Prostate gland (tissue), 2 donors: ENCODE data around the gene NXPE3. TPM values are rescaled to one million over a fixed set of nuclear protein-coding genes. Genes with fewer than 3 reads are reported as not detected.

Experiments used
- DNase-seq: peaks from one replicate; pipeline ENCODE4 v3.0.0-alpha.2; 2019; ENCODE audit warnings: low spot score
- H3K27ac ChIP-seq, 2 donors: fragments of 200-600 bp; sonication (generic); 2 replicates each; pipeline ENCODE4 v1.5.1; 2017 to 2019
- H3K27me3 ChIP-seq: fragments of 200-600 bp; sonication (generic); replicated peaks from 2 replicates; pipeline ENCODE4 v1.5.1; 2019; ENCODE audit not compliant: insufficient read depth
- H3K36me3 ChIP-seq, 2 donors: fragments of 200-600 bp; sonication (generic); 1 replicate in 1 of 2; 2 replicates in 1 of 2; pipeline versions ENCODE4 v1.5.1 to v1.8.1; 2017 to 2019
- H3K4me1 ChIP-seq: fragments of 200-600 bp; sonication (generic); replicated peaks from 2 replicates; pipeline ENCODE4 v1.5.1; 2019
- H3K4me3 ChIP-seq, 2 donors: fragments of 200-600 bp; sonication (generic); 2 replicates each; pipeline ENCODE4 v1.5.1; 2017 to 2019
- H3K9me3 ChIP-seq: fragments of 200-600 bp; sonication (generic); 2 replicates; pipeline ENCODE4 v1.5.1; 2017
- POLR2A ChIP-seq: fragments of 450-650 bp; IDR thresholded peaks from one replicate; pipeline ENCODE4 v1.6.1; 2016; ENCODE audit warnings: antibody characterized with exemption, mild to moderate bottlenecking
- POLR2AphosphoS5 ChIP-seq: sonication (generic); formaldehyde crosslinking; IDR thresholded peaks from one replicate; pipeline ENCODE4 v1.6.1; 2017; ENCODE audit warnings: antibody characterized with exemption
- WGBS: methylation state at CpG from one replicate; pipeline ENCODE4 v1.1.5; 2018; 5-methylcytosine and 5-hydroxymethylcytosine counted together
- intact Hi-C: fragments of 100-400 bp; cut with DNase I; formaldehyde crosslinking; loops from one replicate; pipeline ENCODE4 v1.14.2; 2022
- total RNA-seq, 2 donors: library from RNA; depleted of rRNA; stranded (reverse); fragments of >200 nt; gene quantifications; one replicate each; pipeline ENCODE4 v1.1.0, GENCODE V29; 2016
- TF ChIP-seq, protein P1 (sequence below), 4 experiments: fragments of 200-600 bp in 2 of 4; fragments of 450-650 bp in 2 of 4; sonication (generic) in 2 of 4; IDR thresholded peaks; 1 replicate in 3 of 4; 2 replicates in 1 of 4; pipeline ENCODE4 v1.5.1; 2016 to 2019; ENCODE audit warnings: antibody characterized with exemption in 4 of 4, mild to moderate bottlenecking in 2 of 4, moderate library complexity in 2 of 4

Gene NXPE3
- total RNA-seq, 2 donors from 2014 or later = 7.8 to 14.1 TPM

DNA sequence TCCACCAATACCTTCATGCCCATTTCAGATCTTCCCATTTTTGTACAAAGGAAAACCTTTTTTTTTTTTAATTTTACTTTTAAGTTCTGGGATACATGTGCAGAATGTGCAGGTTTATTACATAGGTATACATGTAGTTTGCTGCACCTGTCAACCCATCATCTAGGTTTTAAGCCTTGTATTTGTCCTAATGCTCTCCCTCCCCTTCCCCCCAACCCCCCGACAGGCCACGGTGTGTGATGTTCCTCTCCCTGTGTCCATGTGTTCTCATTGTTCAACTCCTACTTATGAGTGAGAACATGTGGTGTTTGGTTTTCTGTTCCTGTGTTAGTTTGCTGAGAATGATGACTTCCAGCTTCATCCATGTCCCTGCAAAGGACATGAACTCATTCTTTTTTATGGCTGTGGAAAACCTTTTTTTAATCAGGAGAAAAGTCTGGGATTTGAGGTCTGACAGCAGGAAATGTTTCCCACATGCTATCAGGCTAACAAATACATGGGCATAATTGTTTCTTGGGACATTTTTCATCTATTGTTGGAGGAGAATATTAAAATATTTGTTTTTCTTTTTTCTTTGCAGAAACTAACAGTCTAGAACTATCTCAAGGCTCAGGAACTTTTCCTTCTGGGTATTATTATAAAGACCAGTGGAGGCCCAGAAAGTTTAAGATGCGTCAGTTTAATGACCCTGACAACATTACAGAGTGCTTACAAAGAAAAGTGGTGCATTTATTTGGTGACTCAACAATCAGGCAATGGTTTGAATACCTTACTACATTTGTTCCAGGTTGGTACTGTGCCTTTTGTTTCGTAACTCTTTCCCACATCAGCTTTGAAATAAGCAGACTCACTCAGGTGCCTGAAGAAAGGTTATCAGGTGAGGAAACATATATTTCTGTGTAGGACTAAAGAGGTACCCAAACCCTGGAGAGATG is 37.5 kb downstream of the NXPE3 start:
- Histone ChIP-seq H3K4me3 (no peak overlapping the region), H3K27me3 (no peaks in the 10 kb centered on the region), H3K36me3 (no peaks in the 10 kb centered on the region), H3K27ac (no peak overlapping the region), H3K4me1 (no peaks in the 10 kb centered on the region), H3K9me3 (no peaks in the 10 kb centered on the region)
- intact Hi-C loops = loop anchor here (10.0 kb wide), 2 partner anchors 318 to 718 kb away; no protein-coding TSS in a partner anchor
- WGBS = 46% methylated on average over 4 of the region's 4 CpGs
- DNase-seq = no peak
- TF ChIP-seq POLR2A (no peak), POLR2AphosphoS5 (no peak)
- TF ChIP-seq, protein P1, sequence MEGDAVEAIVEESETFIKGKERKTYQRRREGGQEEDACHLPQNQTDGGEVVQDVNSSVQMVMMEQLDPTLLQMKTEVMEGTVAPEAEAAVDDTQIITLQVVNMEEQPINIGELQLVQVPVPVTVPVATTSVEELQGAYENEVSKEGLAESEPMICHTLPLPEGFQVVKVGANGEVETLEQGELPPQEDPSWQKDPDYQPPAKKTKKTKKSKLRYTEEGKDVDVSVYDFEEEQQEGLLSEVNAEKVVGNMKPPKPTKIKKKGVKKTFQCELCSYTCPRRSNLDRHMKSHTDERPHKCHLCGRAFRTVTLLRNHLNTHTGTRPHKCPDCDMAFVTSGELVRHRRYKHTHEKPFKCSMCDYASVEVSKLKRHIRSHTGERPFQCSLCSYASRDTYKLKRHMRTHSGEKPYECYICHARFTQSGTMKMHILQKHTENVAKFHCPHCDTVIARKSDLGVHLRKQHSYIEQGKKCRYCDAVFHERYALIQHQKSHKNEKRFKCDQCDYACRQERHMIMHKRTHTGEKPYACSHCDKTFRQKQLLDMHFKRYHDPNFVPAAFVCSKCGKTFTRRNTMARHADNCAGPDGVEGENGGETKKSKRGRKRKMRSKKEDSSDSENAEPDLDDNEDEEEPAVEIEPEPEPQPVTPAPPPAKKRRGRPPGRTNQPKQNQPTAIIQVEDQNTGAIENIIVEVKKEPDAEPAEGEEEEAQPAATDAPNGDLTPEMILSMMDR (IDR thresholded peaks at IDR 0.05) = no peak

DNA sequence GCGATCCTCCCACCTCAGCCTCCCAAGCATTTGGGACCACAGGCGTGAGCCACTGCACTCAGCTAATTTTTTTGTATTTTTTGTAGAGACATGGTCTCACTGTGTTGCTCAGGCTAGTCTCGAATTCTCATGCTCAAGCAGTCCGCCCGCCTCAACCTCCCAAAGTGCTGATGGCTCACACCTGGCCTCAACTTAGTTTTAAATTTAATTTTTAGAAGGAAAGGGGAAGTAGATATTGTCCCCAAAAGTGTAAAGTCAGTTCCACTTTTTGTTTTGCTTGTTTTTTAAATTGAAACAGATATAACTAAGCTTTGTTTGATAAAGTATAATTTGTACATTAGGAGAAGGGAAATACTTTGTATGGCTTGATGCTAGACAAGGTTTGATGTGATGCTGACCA is 39.0 kb downstream of the NXPE3 start:
- intact Hi-C loops = loop anchor here (10.0 kb wide), 2 partner anchors 317 to 717 kb away; no protein-coding TSS in a partner anchor
- no peaks in the 10 kb centered on the region for H3K4me1 ChIP-seq
- no peak for DNase-seq
- TF ChIP-seq, protein P1 (IDR thresholded peaks at IDR 0.05) = no peak
- TF ChIP-seq POLR2A (no peak), POLR2AphosphoS5 (no peak)
- H3K27me3 ChIP-seq = no peaks in the 10 kb centered on the region
- H3K9me3 ChIP-seq = no peaks in the 10 kb centered on the region
- H3K27ac ChIP-seq = no peak overlapping the region
- no peaks in the 10 kb centered on the region for H3K36me3 ChIP-seq
- no peak overlapping the region for H3K4me3 ChIP-seq
- 97% methylated on average over 5 of the region's 5 CpGs for WGBS

DNA sequence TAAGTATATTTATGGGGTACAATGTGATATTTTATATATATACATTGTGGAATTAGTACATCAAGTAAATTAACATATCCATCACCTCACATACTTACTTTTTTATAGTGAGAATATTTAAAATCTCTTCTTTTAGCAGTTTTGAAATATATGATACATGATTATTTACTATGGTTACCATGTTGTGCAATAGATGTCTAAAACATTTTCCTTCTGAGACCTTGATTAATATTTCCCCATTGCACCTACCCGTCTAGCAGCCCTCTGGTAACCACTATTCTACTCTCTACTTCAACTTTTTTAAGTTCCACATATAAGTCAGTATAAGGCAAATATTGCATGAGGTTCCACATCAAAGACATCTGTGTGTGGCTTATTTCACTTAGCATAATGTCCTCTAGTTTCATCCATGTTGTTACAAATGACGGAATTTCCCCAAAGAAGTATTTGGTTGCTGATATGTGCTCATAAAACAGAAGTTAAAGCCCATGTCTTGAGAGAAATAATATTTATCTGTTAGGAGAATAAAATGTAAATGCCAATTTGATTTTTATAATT is 40.7 kb downstream of the NXPE3 start:
- Histone ChIP-seq H3K36me3 (no peaks in the 10 kb centered on the region), H3K4me3 (no peak overlapping the region), H3K9me3 (no peaks in the 10 kb centered on the region), H3K4me1 (no peaks in the 10 kb centered on the region), H3K27me3 (no peaks in the 10 kb centered on the region), H3K27ac (no peak overlapping the region)
- no peak for DNase-seq
- TF ChIP-seq, protein P1 (IDR thresholded peaks at IDR 0.05) = no peak
- TF ChIP-seq POLR2A = no peak
- no peak for TF ChIP-seq POLR2AphosphoS5
- intact Hi-C loops = loop anchor here (10.0 kb wide), 2 partner anchors 315 to 715 kb away; no protein-coding TSS in a partner anchor
- 91% methylated on average over 2 of the region's 2 CpGs for WGBS

DNA sequence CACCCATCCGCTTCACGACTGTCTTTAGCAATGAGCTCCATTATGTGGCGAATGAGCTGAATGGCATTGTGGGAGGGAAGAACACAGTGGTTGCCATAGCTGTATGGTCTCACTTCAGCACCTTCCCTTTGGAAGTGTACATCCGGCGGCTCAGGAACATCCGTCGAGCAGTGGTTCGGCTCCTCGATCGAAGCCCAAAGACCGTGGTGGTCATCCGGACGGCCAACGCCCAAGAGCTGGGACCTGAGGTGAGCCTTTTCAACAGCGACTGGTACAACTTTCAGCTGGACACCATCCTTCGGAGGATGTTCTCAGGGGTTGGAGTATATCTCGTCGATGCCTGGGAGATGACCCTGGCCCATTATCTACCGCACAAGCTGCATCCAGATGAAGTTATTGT is 42.5 kb downstream of the NXPE3 start:
- no peaks in the 10 kb centered on the region for H3K27me3 ChIP-seq
- H3K4me1 ChIP-seq = no peaks in the 10 kb centered on the region
- intact Hi-C loops = no loop called here
- no peaks in the 10 kb centered on the region for H3K9me3 ChIP-seq
- no peak overlapping the region for H3K27ac ChIP-seq
- no peak for DNase-seq
- H3K4me3 ChIP-seq = no peak overlapping the region
- no peaks in the 10 kb centered on the region for H3K36me3 ChIP-seq
- no peak for TF ChIP-seq POLR2A
- TF ChIP-seq, protein P1 (IDR thresholded peaks at IDR 0.05) = no peak
- no peak for TF ChIP-seq POLR2AphosphoS5
- WGBS = 94% methylated on average over 19 of the region's 19 CpGs
